ENCODE data around the gene RYR1. TPM values are rescaled to one million over a fixed set of nuclear protein-coding genes. Genes with fewer than 3 reads are reported as not detected.
A peak's percentile ranks its signal among the peaks of the same experiment; 100 is the strongest.
"Not testable (repeated sequence)": the region's sequence is repeated elsewhere in the genome, so short reads cannot be mapped to it uniquely, and the experiment has no call there.

The RYR1 gene
- total RNA-seq, 2 experiments from 2014 or later: 2.0 to 3.1 TPM

- ChIA-PET CTCF (interaction anchor here (0.9 to 1.2 kb wide), 3 partner anchors 24 to 65 kb away, joined by 3 read pairs; no protein-coding TSS in a partner anchor), POLR2A (interaction anchor here (0.6 to 0.7 kb wide), 2 partner anchors 174 to 271 kb away, joined by 3 read pairs; no protein-coding TSS in a partner anchor)
- Mint-ChIP-seq H3K27ac (no peak overlapping the region), H3K36me3 (ENCODE audit: low read depth) (no peaks in the 10 kb centered on the region), H3K4me3 (no peak overlapping the region), H3K9me3 (ENCODE audit: low read depth) (no peaks in the 10 kb centered on the region), H3K27me3 (peaks cover 7% of the 10 kb centered on the region), H3K4me1 (peaks cover 7% of the 10 kb centered on the region)
- DNase-seq (peak; percentile 28), ATAC-seq (peak; percentile 61)
- intact Hi-C loops (cut with DNase I, micrococcal nuclease): no loop called here
These were observed 136.0 kb downstream of the RYR1 start for GRCh38 chr19:38569368-38569983.

GRCh38 chr19:38571682-38572081, 138.2 kb downstream of the RYR1 start:
- intact Hi-C loops (cut with DNase I, micrococcal nuclease): no loop called here
- ChIA-PET CTCF (interaction anchor here (0.7 kb wide), 1 partner anchor 1085 kb away, joined by 4 read pairs; no protein-coding TSS in a partner anchor), POLR2A (interaction anchor here (0.6 kb wide), 1 partner anchor 93 kb away, joined by 3 read pairs; no protein-coding TSS in a partner anchor)
- H3K27me3 Mint-ChIP-seq: no peaks in the 10 kb centered on the region
- H3K27ac Mint-ChIP-seq: no peak overlapping the region
- H3K4me1 Mint-ChIP-seq: no peaks in the 10 kb centered on the region
- no peak overlapping the region for H3K4me3 Mint-ChIP-seq
- DNase-seq: no peak
- no peak for ATAC-seq
- H3K9me3 Mint-ChIP-seq (ENCODE audit: low read depth): no peaks in the 10 kb centered on the region
- H3K36me3 Mint-ChIP-seq (ENCODE audit: low read depth): no peaks in the 10 kb centered on the region

- Mint-ChIP-seq H3K4me3 (no peak overlapping the region), H3K27me3 (no peaks in the 10 kb centered on the region), H3K27ac (no peak overlapping the region), H3K36me3 (ENCODE audit: low read depth) (no peaks in the 10 kb centered on the region), H3K9me3 (ENCODE audit: low read depth) (no peaks in the 10 kb centered on the region), H3K4me1 (peaks cover 5% of the 10 kb centered on the region)
- ATAC-seq (no peak), DNase-seq (no peak)
- intact Hi-C loops (cut with DNase I, micrococcal nuclease): loop anchor here in 1 of 2 experiments (2.0 kb wide), 1 partner anchor 17 kb away; no protein-coding TSS in a partner anchor
- POLR2A ChIA-PET: no interaction called here
- CTCF ChIA-PET: no interaction called here
These were observed 144.3 kb downstream of the RYR1 start for GRCh38 chr19:38577826-38578225.

- DNase-seq; POLR2A ChIA-PET; H3K4me1 Mint-ChIP-seq; H3K27ac Mint-ChIP-seq; ATAC-seq; H3K36me3 Mint-ChIP-seq (ENCODE audit: low read depth); H3K4me3 Mint-ChIP-seq; H3K27me3 Mint-ChIP-seq; H3K9me3 Mint-ChIP-seq (ENCODE audit: low read depth): not testable (repeated sequence)
- CTCF ChIA-PET: interaction anchor here (0.6 to 0.9 kb wide), 2 partner anchors 14 to 1679 kb away, joined by 3 to 4 read pairs; no protein-coding TSS in a partner anchor
- intact Hi-C loops (cut with DNase I, micrococcal nuclease): loop anchor here in 1 of 2 experiments (2.0 kb wide), 1 partner anchor 19 kb away; no protein-coding TSS in a partner anchor
These were observed 145.8 kb downstream of the RYR1 start for GRCh38 chr19:38579304-38579703.

GRCh38 chr19:38580080-38580479, 146.6 kb downstream of the RYR1 start:
- CTCF ChIA-PET: interaction anchor here (0.7 kb wide), 1 partner anchor 220 kb away, joined by 3 read pairs; no protein-coding TSS in a partner anchor
- intact Hi-C loops (cut with DNase I, micrococcal nuclease): no loop called here
- Mint-ChIP-seq H3K27me3 (no peaks in the 10 kb centered on the region), H3K4me1 (peaks cover 10% of the 10 kb centered on the region), H3K27ac (no peak overlapping the region), H3K36me3 (ENCODE audit: low read depth) (no peaks in the 10 kb centered on the region), H3K9me3 (ENCODE audit: low read depth) (no peaks in the 10 kb centered on the region), H3K4me3 (no peak overlapping the region)
- POLR2A ChIA-PET: no interaction called here
- ATAC-seq (no peak), DNase-seq (no peak)

GRCh38 chr19:38583219-38583984, 149.9 kb downstream of the RYR1 start:
- Mint-ChIP-seq H3K4me1 (peaks cover 10% of the 10 kb centered on the region), H3K36me3 (ENCODE audit: low read depth) (peaks cover 6% of the 10 kb centered on the region), H3K27ac (no peak overlapping the region), H3K27me3 (no peaks in the 10 kb centered on the region), H3K9me3 (ENCODE audit: low read depth) (no peaks in the 10 kb centered on the region), H3K4me3 (no peak overlapping the region)
- ChIA-PET CTCF (no interaction called here), POLR2A (no interaction called here)
- intact Hi-C loops (cut with DNase I, micrococcal nuclease): no loop called here
- DNase-seq (no peak), ATAC-seq (no peak)

GRCh38 chr19:38583985-38584305, 150.5 kb downstream of the RYR1 start:
- Mint-ChIP-seq H3K9me3 (ENCODE audit: low read depth) (no peaks in the 10 kb centered on the region), H3K4me1 (peaks cover 10% of the 10 kb centered on the region), H3K36me3 (ENCODE audit: low read depth) (peaks cover 6% of the 10 kb centered on the region), H3K27ac (no peak overlapping the region), H3K4me3 (no peak overlapping the region), H3K27me3 (no peaks in the 10 kb centered on the region)
- CTCF ChIA-PET: no interaction called here
- DNase-seq: no peak
- POLR2A ChIA-PET: no interaction called here
- intact Hi-C loops (cut with DNase I, micrococcal nuclease): no loop called here
- no peak for ATAC-seq

GRCh38 chr19:38587562-38587961, 154.1 kb downstream of the RYR1 start:
- Mint-ChIP-seq H3K4me1 (peaks cover 4% of the 10 kb centered on the region), H3K27me3 (no peaks in the 10 kb centered on the region), H3K36me3 (ENCODE audit: low read depth) (peaks cover 12% of the 10 kb centered on the region), H3K4me3 (no peak overlapping the region), H3K9me3 (ENCODE audit: low read depth) (no peaks in the 10 kb centered on the region), H3K27ac (no peak overlapping the region)
- DNase-seq: no peak
- intact Hi-C loops (cut with DNase I, micrococcal nuclease): no loop called here
- no peak for ATAC-seq
- ChIA-PET POLR2A (no interaction called here), CTCF (interaction anchor here (0.6 kb wide), 1 partner anchor 157 kb away, joined by 3 read pairs; the partner anchor contains the start of gene CAPN12)

- Mint-ChIP-seq H3K4me3 (no peak overlapping the region), H3K36me3 (ENCODE audit: low read depth) (peaks cover 14% of the 10 kb centered on the region), H3K27me3 (no peaks in the 10 kb centered on the region), H3K4me1 (peaks cover 4% of the 10 kb centered on the region), H3K9me3 (ENCODE audit: low read depth) (no peaks in the 10 kb centered on the region), H3K27ac (no peak overlapping the region)
- intact Hi-C loops (cut with DNase I, micrococcal nuclease): no loop called here
- DNase-seq: no peak
- ChIA-PET CTCF (interaction anchor here (0.6 kb wide), 1 partner anchor 156 kb away, joined by 3 read pairs; the partner anchor contains the start of gene CAPN12), POLR2A (no interaction called here)
- no peak for ATAC-seq
These were observed 154.6 kb downstream of the RYR1 start for GRCh38 chr19:38588041-38588440.

GRCh38 chr19:38592940-38593339, 159.4 kb downstream of the RYR1 start:
- no peaks in the 10 kb centered on the region for H3K27me3 Mint-ChIP-seq
- DNase-seq: no peak
- H3K27ac Mint-ChIP-seq: no peak overlapping the region
- no peaks in the 10 kb centered on the region for H3K9me3 Mint-ChIP-seq (ENCODE audit: low read depth)
- peaks cover 39% of the 10 kb centered on the region for H3K36me3 Mint-ChIP-seq (ENCODE audit: low read depth)
- POLR2A ChIA-PET: interaction anchor here (0.6 kb wide), 1 partner anchor 253 kb away, joined by 6 read pairs; no protein-coding TSS in a partner anchor
- CTCF ChIA-PET: interaction anchor here (1.0 to 1.6 kb wide), 3 partner anchors 14 to 48 kb away, joined by 3 to 4 read pairs (median 4); partner anchors contain the start of gene EIF3K
- intact Hi-C loops (cut with DNase I, micrococcal nuclease): no loop called here
- H3K4me1 Mint-ChIP-seq: no peaks in the 10 kb centered on the region
- no peak for ATAC-seq
- no peak overlapping the region for H3K4me3 Mint-ChIP-seq

- H3K4me3 Mint-ChIP-seq: no peak overlapping the region
- CTCF ChIA-PET: no interaction called here
- peaks cover 46% of the 10 kb centered on the region for H3K36me3 Mint-ChIP-seq (ENCODE audit: low read depth)
- H3K4me1 Mint-ChIP-seq: no peaks in the 10 kb centered on the region
- no peaks in the 10 kb centered on the region for H3K27me3 Mint-ChIP-seq
- intact Hi-C loops (cut with DNase I, micrococcal nuclease): no loop called here
- no peaks in the 10 kb centered on the region for H3K9me3 Mint-ChIP-seq (ENCODE audit: low read depth)
- peak; percentile 57 for DNase-seq
- POLR2A ChIA-PET: no interaction called here
- peak; percentile 80 for ATAC-seq
- H3K27ac Mint-ChIP-seq: no peak overlapping the region
These were observed 162.8 kb downstream of the RYR1 start for GRCh38 chr19:38596057-38596981.

Measured in activated CD4-positive, alpha-beta T cell treated with anti-CD3 and anti-CD28 coated beads for 36 hours (primary cell).